Memory B cell (primary cell): ENCODE measurements around the gene PNRC2.
"Not testable (repeated sequence)": the region's sequence is repeated elsewhere in the genome, so short reads cannot be mapped to it uniquely, and the experiment has no call there.

ENCODE experiments used
- ATAC-seq: fragments of 150-1000 bp; cut with Tn5 transposase; 2 replicates; pipeline ENCODE4 v1.10.0; 2021; ENCODE audit warnings: low read depth, mild to moderate bottlenecking, moderate library complexity
- DNase-seq, 2 donors: peaks; one replicate each; pipeline ENCODE4 v3.0.0; 2022; ENCODE audit warnings: low spot score in 2 of 2
- H3K27ac Mint-ChIP-seq: one replicate; pipeline ENCODE4 v1.8.0; 2022; ENCODE audit warnings: mild to moderate bottlenecking, moderate library complexity, mixed read lengths
- H3K27me3 Mint-ChIP-seq: one replicate; pipeline ENCODE4 v1.8.0; 2022; ENCODE audit warnings: mixed read lengths
- H3K36me3 Mint-ChIP-seq: one replicate; pipeline ENCODE4 v1.8.0; 2022; ENCODE audit warnings: mild to moderate bottlenecking, mixed read lengths
- H3K4me1 Mint-ChIP-seq: one replicate; pipeline ENCODE4 v1.8.0; 2022; ENCODE audit warnings: mixed read lengths
- H3K4me3 Mint-ChIP-seq: one replicate; pipeline ENCODE4 v1.8.0; 2022; ENCODE audit warnings: mild to moderate bottlenecking, moderate library complexity, mixed read lengths
- H3K9me3 Mint-ChIP-seq: one replicate; pipeline ENCODE4 v1.8.0; 2022; ENCODE audit warnings: mixed read lengths

PNRC2 gene

DNA sequence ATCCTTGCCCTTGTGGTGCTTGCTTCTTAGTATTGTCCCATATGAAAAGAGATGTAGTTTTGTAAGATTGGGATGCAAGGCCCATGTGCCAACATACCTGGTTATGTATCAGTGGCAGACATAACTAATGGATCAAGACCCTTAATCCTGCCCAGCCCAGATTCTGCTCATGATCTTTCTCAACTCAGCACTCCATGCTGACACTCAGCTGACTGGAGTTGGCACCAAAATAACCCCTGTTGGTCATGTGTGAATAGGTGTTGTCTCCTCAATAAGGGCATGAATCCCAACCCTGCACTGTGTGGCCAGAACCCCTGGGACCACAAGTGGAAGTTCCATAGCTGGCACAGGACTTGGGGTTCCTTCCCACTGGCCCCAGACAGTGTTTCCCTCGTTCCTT, 32.5 kb upstream of the PNRC2 start:
- H3K4me1 Mint-ChIP-seq = peaks cover 11% of the 10 kb centered on the region
- H3K9me3 Mint-ChIP-seq = no peaks in the 10 kb centered on the region
- no peak overlapping the region for H3K4me3 Mint-ChIP-seq
- no peaks in the 10 kb centered on the region for H3K27me3 Mint-ChIP-seq
- no peak for ATAC-seq
- no peak overlapping the region for H3K27ac Mint-ChIP-seq
- no peaks in the 10 kb centered on the region for H3K36me3 Mint-ChIP-seq
- DNase-seq = no peak

DNA sequence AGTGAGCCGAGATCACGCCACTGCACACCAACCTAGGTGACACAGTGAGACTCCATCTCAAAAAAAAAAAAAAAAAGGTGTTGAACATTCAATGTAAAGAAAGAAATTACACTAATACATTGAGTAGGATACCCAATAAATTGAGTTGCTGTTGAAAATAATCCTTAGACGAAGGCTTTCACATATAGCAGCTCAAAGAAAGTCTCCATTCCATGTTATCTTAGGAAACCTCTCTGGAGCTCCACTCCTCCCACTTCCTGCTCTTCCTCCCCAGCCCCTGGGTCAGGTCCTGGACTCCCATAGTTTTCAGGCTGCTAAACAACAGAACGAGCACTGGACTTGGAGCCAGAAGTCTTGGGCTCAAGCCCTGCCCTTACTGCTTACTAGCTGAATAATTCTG, 30.8 kb upstream of the PNRC2 start:
- ATAC-seq (no peak), DNase-seq (no peak)
- Mint-ChIP-seq H3K4me3 (no peak overlapping the region), H3K9me3 (no peaks in the 10 kb centered on the region), H3K27ac (no peak overlapping the region), H3K27me3 (no peaks in the 10 kb centered on the region), H3K4me1 (peaks cover 17% of the 10 kb centered on the region), H3K36me3 (no peaks in the 10 kb centered on the region)

DNA sequence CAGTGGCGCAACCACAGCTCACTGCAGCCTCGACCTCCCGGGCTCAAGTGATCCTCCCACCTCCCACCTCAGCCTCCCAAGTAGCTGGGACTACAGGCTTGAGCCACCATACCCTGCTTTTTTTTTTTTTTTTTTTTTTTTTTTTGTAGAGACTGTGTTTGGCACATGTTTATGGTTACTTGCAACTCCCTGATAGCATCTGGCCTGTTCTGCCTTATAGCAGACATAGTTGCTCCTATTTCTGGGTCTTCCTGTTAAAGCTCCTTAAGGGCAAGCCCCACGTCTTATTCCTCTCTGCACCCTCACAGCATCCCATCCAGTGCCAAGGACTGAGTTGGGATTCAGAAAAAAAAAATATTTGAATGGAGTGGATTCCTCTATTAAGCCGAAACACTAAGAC, 29.4 kb upstream of the PNRC2 start:
- no peak for ATAC-seq
- H3K27ac Mint-ChIP-seq = peak overlapping the region; percentile 82

DNA sequence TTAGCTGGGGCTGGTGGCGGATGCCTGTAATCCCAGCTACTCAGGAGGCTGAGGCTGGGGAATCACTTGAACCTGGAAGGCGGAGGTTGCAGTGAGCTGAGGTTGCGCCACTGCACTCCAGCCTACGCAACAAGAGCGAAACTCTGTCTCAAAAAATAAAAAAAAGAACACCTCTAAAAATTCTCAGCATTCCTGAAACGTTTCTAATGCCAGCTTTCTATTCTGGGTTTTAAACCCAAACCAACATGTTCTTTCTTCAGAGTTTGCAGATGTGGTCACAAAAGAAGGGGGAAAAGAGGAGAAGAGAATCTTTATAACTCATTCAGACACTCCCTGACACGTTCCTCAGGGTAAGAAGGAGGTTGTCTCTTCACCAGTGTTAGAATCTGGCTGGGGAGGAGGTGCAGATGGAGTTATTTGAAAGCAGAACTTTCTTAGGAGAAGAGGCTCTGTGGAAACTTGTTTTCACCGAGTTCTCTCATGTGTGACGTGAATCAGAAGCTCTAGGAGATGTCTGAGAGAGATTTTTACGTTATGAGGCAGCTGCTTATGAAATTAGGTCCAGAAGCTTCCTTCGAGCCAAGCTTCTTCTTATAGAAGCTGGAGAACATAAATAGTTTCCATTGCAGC, 28.7 kb upstream of the PNRC2 start:
- Mint-ChIP-seq H3K36me3 (no peaks in the 10 kb centered on the region), H3K4me1 (peaks cover 17% of the 10 kb centered on the region), H3K4me3 (peak overlapping the region; percentile 62), H3K9me3 (no peaks in the 10 kb centered on the region), H3K27ac (peak overlapping the region; percentile 82), H3K27me3 (no peaks in the 10 kb centered on the region)
- peak; percentile 85 for ATAC-seq
- DNase-seq = no peak

More for the DNA sequence above, 29.4 kb upstream of the PNRC2 start:
- Mint-ChIP-seq H3K36me3 (no peaks in the 10 kb centered on the region), H3K4me1 (peaks cover 17% of the 10 kb centered on the region), H3K27me3 (no peaks in the 10 kb centered on the region), H3K4me3 (peak overlapping the region; percentile 5), H3K9me3 (no peaks in the 10 kb centered on the region)
- DNase-seq = no peak

DNA sequence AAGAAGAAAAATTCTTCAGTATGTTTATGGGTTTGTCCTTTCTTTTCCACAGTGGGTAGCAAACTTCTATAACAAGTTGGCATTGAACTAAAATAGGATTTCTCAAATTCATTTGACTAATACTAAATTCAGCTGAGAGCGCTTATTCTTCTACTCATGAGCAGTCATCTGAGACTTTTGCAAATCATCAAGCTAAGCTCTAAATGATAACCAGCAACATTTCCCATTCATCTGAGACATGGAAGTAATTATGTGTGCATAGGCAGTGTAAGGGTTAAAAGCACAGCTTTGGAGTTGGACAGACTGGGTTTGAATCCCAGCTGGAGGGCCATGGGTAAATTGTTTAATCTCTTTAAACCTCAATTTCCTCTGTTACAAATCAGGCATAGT, 28.1 kb upstream of the PNRC2 start:
- peak overlapping the region; percentile 62 for H3K4me3 Mint-ChIP-seq
- DNase-seq (no peak), ATAC-seq (peak; percentile 51)
- no peaks in the 10 kb centered on the region for H3K9me3 Mint-ChIP-seq
- H3K4me1 Mint-ChIP-seq = peaks cover 17% of the 10 kb centered on the region
- H3K27me3 Mint-ChIP-seq = no peaks in the 10 kb centered on the region
- H3K36me3 Mint-ChIP-seq = no peaks in the 10 kb centered on the region
- H3K27ac Mint-ChIP-seq = peak overlapping the region; percentile 82

DNA sequence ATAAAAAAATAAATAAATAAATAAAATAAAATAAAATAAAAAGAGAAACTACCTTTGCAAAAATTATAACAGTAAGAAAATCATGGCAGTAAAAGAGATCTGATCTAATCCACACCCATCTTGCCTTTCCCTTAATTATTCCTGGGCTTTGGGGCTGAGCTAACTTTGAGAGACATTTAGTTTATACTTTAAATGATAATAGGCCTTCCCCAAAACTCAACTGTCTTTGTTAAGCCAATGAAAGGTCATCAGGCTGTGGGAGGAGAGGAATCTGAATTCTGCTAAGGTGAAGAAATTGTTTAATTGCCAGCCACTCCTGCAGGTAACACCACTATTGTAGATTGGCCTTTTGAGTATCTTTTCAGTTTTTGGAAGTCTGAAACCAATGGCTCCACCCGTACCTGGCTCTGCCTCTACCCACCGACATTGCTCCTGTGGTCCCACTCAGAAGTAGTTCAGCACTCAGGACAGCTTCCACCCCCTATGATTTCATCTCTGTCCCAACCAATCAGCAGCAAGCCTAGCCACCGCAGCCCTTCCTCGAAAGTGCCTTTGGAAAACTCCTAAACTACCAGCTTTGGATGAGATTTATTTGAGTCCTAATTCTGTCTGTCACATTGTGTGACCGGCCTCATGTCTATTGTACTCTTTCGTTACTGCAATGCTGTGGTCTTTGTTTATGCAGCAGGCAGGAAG, 23.0 kb upstream of the PNRC2 start:
- H3K36me3 Mint-ChIP-seq = no peaks in the 10 kb centered on the region
- ATAC-seq (no peak), DNase-seq (no peak)
- no peak overlapping the region for H3K27ac Mint-ChIP-seq
- no peaks in the 10 kb centered on the region for H3K9me3 Mint-ChIP-seq
- peaks cover 6% of the 10 kb centered on the region for H3K4me1 Mint-ChIP-seq
- no peaks in the 10 kb centered on the region for H3K27me3 Mint-ChIP-seq
- no peak overlapping the region for H3K4me3 Mint-ChIP-seq

DNA sequence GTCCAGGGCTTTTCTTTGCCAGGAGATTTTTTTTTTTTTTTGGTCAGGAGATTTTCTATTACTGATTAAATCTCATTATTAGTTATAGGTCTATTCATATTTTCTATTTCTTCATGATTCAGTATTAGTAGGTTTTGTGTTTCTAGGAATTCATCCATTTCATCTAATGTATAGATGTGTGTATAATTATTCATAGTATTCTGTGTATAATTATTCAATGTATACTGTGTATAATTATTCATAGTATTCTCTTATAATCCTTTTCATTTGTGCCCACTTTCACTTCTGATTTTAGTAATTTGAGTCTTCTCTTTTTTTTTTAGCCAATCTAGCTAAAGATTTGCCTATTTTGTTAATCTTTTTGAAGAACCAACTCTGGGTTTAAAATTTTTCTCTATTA, 12.3 kb upstream of the PNRC2 start:
- Mint-ChIP-seq H3K9me3 (peaks cover 2% of the 10 kb centered on the region), H3K36me3 (no peaks in the 10 kb centered on the region), H3K4me1 (peaks cover 8% of the 10 kb centered on the region), H3K27me3 (no peaks in the 10 kb centered on the region), H3K27ac (no peak overlapping the region), H3K4me3 (no peak overlapping the region)
- ATAC-seq (no peak), DNase-seq (no peak)

DNA sequence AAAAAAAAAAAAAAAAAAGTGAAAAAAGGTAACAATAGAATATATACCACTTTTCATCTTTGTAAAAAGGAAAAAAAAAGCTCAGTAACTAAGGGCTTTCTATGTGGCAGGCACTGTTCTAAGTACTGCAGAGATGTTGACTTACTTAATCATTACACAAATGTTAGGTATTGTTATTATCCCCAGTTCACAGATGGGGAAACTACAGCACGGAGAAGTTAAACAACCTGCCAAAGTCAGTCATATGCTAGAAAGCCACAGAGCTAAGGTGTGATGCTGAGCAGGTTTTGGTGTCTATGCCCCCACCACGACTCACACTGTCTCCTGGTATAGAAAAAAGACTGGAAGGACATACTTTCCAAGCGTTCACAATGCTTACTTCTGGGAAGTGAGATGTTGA, 6.6 kb upstream of the PNRC2 start:
- no peaks in the 10 kb centered on the region for H3K36me3 Mint-ChIP-seq
- no peak overlapping the region for H3K4me3 Mint-ChIP-seq
- H3K27ac Mint-ChIP-seq = no peak overlapping the region
- H3K4me1 Mint-ChIP-seq = peaks cover 20% of the 10 kb centered on the region
- H3K27me3 Mint-ChIP-seq = no peaks in the 10 kb centered on the region
- H3K9me3 Mint-ChIP-seq = no peaks in the 10 kb centered on the region
- DNase-seq = no peak
- no peak for ATAC-seq

DNA sequence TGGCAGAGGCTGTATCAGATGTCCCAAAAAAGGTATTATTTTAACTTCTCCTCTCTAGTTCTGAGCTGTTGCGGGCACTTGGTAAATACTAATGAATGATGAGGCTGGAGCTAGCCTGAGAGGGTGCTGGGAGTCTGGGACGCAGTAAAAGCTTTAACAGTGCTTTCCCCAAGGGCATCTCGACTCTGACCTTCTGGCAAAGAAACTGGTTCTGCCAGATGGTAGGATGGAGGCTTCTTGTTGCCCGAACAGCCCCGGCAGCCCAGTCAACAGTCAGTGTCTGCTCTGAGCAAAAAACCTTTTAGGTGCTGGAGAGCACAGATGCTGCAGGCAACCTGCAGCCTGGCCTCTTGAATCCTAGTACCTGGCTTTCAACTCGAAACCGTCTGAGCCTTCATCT, 2.5 kb upstream of the PNRC2 start:
- peak overlapping the region; percentile 99 for H3K27ac Mint-ChIP-seq
- ATAC-seq (no peak), DNase-seq (no peak)
- peak overlapping the region; percentile 29 for H3K4me3 Mint-ChIP-seq
- H3K4me1 Mint-ChIP-seq = peaks cover 29% of the 10 kb centered on the region
- no peaks in the 10 kb centered on the region for H3K27me3 Mint-ChIP-seq
- peaks cover 7% of the 10 kb centered on the region for H3K36me3 Mint-ChIP-seq
- H3K9me3 Mint-ChIP-seq = no peaks in the 10 kb centered on the region

DNA sequence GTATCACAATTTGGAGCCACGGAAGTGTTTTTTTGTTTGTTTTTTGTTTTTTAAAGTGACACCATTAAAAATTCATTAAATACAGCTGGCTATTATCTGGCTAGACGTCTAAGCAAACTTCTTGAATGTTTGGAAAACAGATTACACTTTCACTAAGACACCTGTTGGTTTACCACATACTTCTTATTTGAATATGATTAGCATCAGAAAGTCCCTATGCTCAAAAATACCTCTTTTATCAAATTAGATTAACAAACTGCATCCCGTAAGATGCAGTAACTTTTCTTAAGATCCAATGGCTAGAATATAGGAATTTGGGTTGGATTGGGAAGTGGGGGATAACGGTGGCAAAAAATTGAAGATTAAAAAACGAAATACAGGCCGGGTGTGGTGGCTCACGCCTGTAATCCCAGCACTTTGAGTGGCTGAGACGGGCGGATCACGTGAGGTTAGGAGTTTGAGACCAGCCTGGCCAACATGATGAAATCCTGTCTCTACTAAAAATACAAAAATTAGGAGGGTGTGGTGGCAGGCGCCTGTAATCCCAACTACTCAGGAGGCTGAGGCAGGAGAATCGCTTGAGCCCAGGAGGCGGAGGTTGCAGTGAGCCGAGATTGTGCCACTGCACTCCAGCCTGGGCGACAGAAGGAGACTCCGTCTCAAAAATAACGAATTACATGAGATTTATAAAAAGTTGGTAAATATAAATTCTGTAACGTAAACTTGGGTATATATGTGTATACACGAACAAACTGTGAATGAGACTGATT, 1.4 kb upstream of the PNRC2 start:
- H3K4me1 Mint-ChIP-seq = peaks cover 29% of the 10 kb centered on the region

DNA sequence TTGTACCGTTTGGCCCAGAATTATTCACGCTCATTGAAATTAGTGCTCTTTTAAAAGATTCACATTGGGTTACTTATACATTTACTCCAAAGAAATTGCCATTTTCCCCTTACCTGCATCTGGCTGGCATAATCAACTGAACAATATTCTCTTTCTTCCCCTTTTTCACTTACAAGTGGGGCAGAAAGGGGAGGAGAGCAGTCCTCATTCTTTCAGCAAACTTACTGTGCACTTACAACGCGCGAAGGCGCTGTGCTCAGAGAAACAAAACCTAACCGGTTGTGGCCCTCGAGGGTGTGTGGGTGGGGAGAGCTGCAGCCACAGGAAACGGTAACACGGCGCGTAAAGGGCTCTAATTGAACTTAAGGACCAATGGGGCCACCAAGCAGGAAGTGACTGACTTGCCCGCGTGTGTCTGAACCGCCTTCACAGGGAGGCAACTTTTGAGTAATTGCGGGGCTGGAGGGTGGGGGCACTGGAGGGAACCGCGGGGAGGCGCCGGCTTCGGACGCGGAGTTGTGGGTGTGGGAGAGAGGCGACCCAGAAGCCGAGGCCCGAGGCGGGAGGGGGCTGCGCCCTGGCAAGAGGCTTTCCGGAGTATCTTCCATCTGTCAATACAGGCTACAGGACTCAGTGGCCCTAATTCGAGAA, 693 bp upstream of the PNRC2 start:
- H3K4me3 Mint-ChIP-seq = peak overlapping the region; percentile 99
- H3K36me3 Mint-ChIP-seq = peaks cover 7% of the 10 kb centered on the region
- ATAC-seq (peak; percentile 76), DNase-seq (peak; percentile 73 to 91)
- H3K4me1 Mint-ChIP-seq = peaks cover 32% of the 10 kb centered on the region
- no peaks in the 10 kb centered on the region for H3K9me3 Mint-ChIP-seq
- H3K27ac Mint-ChIP-seq = peak overlapping the region; percentile 99
- H3K27me3 Mint-ChIP-seq = no peaks in the 10 kb centered on the region

More for the DNA sequence above, 1.4 kb upstream of the PNRC2 start:
- not testable (repeated sequence) for DNase-seq, H3K36me3 Mint-ChIP-seq, ATAC-seq, H3K9me3 Mint-ChIP-seq, H3K27me3 Mint-ChIP-seq
- Mint-ChIP-seq H3K4me3 (peak overlapping the region; percentile 99), H3K27ac (peak overlapping the region; percentile 99)

DNA sequence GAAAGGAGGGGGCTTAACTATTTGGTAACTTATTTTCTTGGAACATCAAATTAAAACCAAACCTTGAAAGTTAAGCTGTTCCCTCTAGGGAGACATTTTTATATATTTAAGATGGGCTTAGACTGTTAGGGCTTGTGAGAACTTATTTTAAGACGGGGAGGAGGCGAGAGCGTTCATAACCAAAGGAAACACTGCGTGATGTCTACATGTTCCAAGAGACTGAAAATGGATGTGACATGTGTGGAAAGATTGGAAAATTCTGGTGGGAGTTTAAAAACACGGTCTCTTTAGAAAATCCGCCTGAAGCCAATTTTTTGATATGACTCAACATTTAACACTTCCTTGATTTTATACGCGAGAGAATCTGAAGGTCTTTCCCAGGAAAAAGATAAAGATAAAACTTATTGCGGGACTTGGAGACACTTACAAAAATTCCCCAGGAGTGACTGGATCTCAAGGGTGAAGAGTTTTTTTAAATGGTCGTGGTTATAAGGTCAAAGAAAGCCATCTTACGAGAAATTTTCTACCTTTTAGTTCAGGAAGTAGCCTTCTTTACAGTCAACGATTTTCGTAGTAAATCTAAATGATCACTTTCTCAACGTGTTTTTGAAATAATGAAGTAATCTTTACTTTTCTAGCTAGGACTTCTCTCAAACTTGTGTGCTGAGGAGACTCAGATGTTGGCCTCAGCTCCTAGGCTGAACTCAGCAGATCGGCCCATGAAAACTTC, 828 bp downstream of the PNRC2 start:
- Mint-ChIP-seq H3K4me3 (peak overlapping the region; percentile 99), H3K27ac (peak overlapping the region; percentile 99), H3K27me3 (no peaks in the 10 kb centered on the region), H3K4me1 (peaks cover 29% of the 10 kb centered on the region), H3K36me3 (peaks cover 9% of the 10 kb centered on the region), H3K9me3 (no peaks in the 10 kb centered on the region)
- ATAC-seq (no peak), DNase-seq (no peak)

DNA sequence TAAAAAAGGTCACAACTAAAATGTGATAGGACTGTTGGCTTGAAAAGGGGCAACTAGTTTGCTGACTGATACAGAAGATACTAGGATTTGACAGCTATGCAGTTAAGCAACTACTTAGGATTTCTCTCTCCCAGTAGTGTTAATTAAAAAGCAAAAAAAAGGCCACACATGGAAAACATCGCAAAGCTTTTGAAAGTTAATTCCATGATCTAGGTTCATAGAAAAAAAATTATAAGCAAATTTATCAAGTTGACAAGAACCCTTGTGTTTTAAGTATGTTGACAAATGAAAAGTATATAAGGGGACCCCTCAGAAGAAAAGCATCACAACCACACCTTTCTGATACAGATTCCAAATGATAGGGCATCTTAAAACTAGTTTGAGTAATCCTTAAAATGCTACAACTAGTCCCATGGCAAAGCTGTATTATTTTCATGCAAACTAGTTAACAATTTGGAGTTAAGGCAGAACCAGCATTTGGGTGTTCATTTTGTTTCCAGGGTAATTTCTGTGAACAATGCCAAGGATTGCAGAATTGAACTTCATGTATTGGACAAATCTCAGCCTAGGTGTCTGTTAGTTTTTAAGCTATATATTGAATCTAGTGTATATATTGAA, 4.1 kb downstream of the PNRC2 start:
- peaks cover 18% of the 10 kb centered on the region for H3K4me1 Mint-ChIP-seq
- DNase-seq (no peak), ATAC-seq (no peak)
- H3K36me3 Mint-ChIP-seq = peaks cover 17% of the 10 kb centered on the region
- H3K9me3 Mint-ChIP-seq = no peaks in the 10 kb centered on the region
- no peak overlapping the region for H3K4me3 Mint-ChIP-seq
- H3K27ac Mint-ChIP-seq = peak overlapping the region; percentile 75
- H3K27me3 Mint-ChIP-seq = no peaks in the 10 kb centered on the region
